Tibial artery (tissue), 4 donors: ENCODE results near the gene TTC7B.
"Not testable (repeated sequence)": the region's sequence is repeated elsewhere in the genome, so short reads cannot be mapped to it uniquely, and the experiment has no call there.

Experiments used
- DNase-seq, 2 donors: peaks; one replicate each; pipeline ENCODE4 v3.0.0-alpha.2; 2019
- H3K27ac ChIP-seq, 2 donors: fragments of 200-600 bp; sonication (generic) in 1 of 2; 1 replicate in 1 of 2; 2 replicates in 1 of 2; pipeline ENCODE4 v1.5.1; 2018 to 2019; ENCODE audit warnings: mild to moderate bottlenecking in 1 of 2
- H3K27me3 ChIP-seq, 2 donors: fragments of 200-600 bp; sonication (generic) in 1 of 2; one replicate each; pipeline versions ENCODE4 v1.5.1 to v1.6.0; 2016 to 2019
- H3K36me3 ChIP-seq, 3 donors: fragments of 200-600 bp; sonication (generic) in 2 of 3; one replicate each; pipeline ENCODE4 v1.5.1; 2016 to 2019; ENCODE audit warnings: mild to moderate bottlenecking in 2 of 3
- H3K4me1 ChIP-seq, 4 donors: fragments of 200-600 bp; sonication (generic) in 2 of 4; 1 replicate in 3 of 4; 2 replicates in 1 of 4; pipeline ENCODE4 v1.5.1; 2016 to 2019
- H3K4me3 ChIP-seq, 2 donors: fragments of 200-600 bp; sonication (generic) in 1 of 2; 1 replicate in 1 of 2; 2 replicates in 1 of 2; pipeline ENCODE4 v1.5.1; 2018 to 2019; ENCODE audit warnings: mild to moderate bottlenecking in 2 of 2
- H3K9me3 ChIP-seq, 3 donors: fragments of 200-600 bp; sonication (generic) in 1 of 3; one replicate each; pipeline ENCODE4 v1.5.1; 2016 to 2019
- CTCF ChIP-seq, 2 experiments: fragments of 200-600 bp in 1 of 2; fragments of 450-650 bp in 1 of 2; IDR thresholded peaks; one replicate each; pipeline ENCODE4 v1.5.1; 2017 to 2019; ENCODE audit warnings: antibody characterized with exemption in 2 of 2, mild to moderate bottlenecking in 1 of 2, moderate library complexity in 1 of 2
- intact Hi-C: fragments of 100-400 bp; cut with DNase I; formaldehyde crosslinking; loops from one replicate; pipeline ENCODE4 v1.15.0; 2023; ENCODE audit warnings: low total_unique reads

Gene TTC7B

GRCh38 chr14:90815822-90816662, at the start of gene TTC7B:
TSS of gene TTC7B (minus strand) at chr14:90816430. CDS start at chr14:90816295, 135 bp downstream.
- TF ChIP-seq CTCF (IDR thresholded peaks at IDR 0.05) = peak in 1 of 2 experiments; percentile 34
- Histone ChIP-seq H3K9me3 (no peaks in the 10 kb centered on the region), H3K4me3 (peak within 1 kb of the TSS; percentile 61 to 83), H3K36me3 (no peaks in the 10 kb centered on the region), H3K27ac (peak within 1 kb of the TSS; percentile 52 to 59), H3K27me3 (no peaks in the 10 kb centered on the region), H3K4me1 (peaks cover 0 to 20% (median 12%) of the 10 kb centered on the region in 4 donors)
- no peak for DNase-seq
- intact Hi-C loops = loop anchor here (10.0 kb wide), 2 partner anchors 421 to 491 kb away; partner anchors contain the start of gene CALM1

- H3K27ac ChIP-seq = no peak overlapping the region
- no peaks in the 10 kb centered on the region for H3K36me3 ChIP-seq
- H3K4me1 ChIP-seq = peaks cover 0 to 14% (median 1%) of the 10 kb centered on the region in 4 donors
- no peaks in the 10 kb centered on the region for H3K27me3 ChIP-seq
- intact Hi-C loops = no loop called here
- TF ChIP-seq CTCF (IDR thresholded peaks at IDR 0.05) = no peak
- no peaks in the 10 kb centered on the region for H3K9me3 ChIP-seq
- DNase-seq = no peak
- H3K4me3 ChIP-seq = no peak overlapping the region
Observed at GRCh38 chr14:90864741-90865140, 48.5 kb upstream of the TTC7B start.

GRCh38 chr14:90858511-90858910, 42.3 kb upstream of the TTC7B start:
- Histone ChIP-seq H3K27me3 (no peaks in the 10 kb centered on the region), H3K27ac (no peak overlapping the region), H3K4me3 (peak overlapping the region in 1 of 2 donors; percentile 18), H3K9me3 (no peaks in the 10 kb centered on the region), H3K36me3 (no peaks in the 10 kb centered on the region), H3K4me1 (no peaks in the 10 kb centered on the region)
- intact Hi-C loops = no loop called here
- TF ChIP-seq CTCF (IDR thresholded peaks at IDR 0.05) = no peak
- no peak for DNase-seq

- no peak overlapping the region for H3K27ac ChIP-seq
- peak overlapping the region in 1 of 2 donors; percentile 18 for H3K4me3 ChIP-seq
- no peaks in the 10 kb centered on the region for H3K36me3 ChIP-seq
- intact Hi-C loops = no loop called here
- no peaks in the 10 kb centered on the region for H3K4me1 ChIP-seq
- no peak for DNase-seq
- no peak for TF ChIP-seq CTCF (IDR thresholded peaks at IDR 0.05)
- no peaks in the 10 kb centered on the region for H3K27me3 ChIP-seq
- no peaks in the 10 kb centered on the region for H3K9me3 ChIP-seq
Observed at GRCh38 chr14:90857866-90858265, 41.6 kb upstream of the TTC7B start.

- H3K4me1 ChIP-seq, intact Hi-C loops, H3K9me3 ChIP-seq, H3K27me3 ChIP-seq, H3K4me3 ChIP-seq, DNase-seq, H3K36me3 ChIP-seq, H3K27ac ChIP-seq: not testable (repeated sequence)
Observed at GRCh38 chr14:90856115-90856514, 39.9 kb upstream of the TTC7B start.

GRCh38 chr14:90853116-90853515, 36.9 kb upstream of the TTC7B start:
- intact Hi-C loops = no loop called here
- no peak overlapping the region for H3K27ac ChIP-seq
- no peaks in the 10 kb centered on the region for H3K27me3 ChIP-seq
- no peaks in the 10 kb centered on the region for H3K9me3 ChIP-seq
- H3K4me3 ChIP-seq = no peak overlapping the region
- H3K36me3 ChIP-seq = no peaks in the 10 kb centered on the region
- no peak for DNase-seq
- H3K4me1 ChIP-seq = no peaks in the 10 kb centered on the region
- TF ChIP-seq CTCF (IDR thresholded peaks at IDR 0.05) = no peak
